Breast epithelium (tissue), 3 donors: Measurements from ENCODE around the gene AKAP8L.

ENCODE experiments used
- CTCF ChIP-seq, 3 donors: fragments of 450-650 bp; IDR thresholded peaks; one replicate each; pipeline ENCODE4 v1.5.1; 2016 to 2017; ENCODE audit warnings: antibody characterized with exemption in 3 of 3, mild to moderate bottlenecking in 3 of 3, moderate library complexity in 3 of 3
- POLR2A ChIP-seq: fragments of 450-650 bp; IDR thresholded peaks from one replicate; pipeline ENCODE4 v1.6.1; 2016; ENCODE audit warnings: antibody characterized with exemption, mild to moderate bottlenecking, moderate library complexity
- POLR2AphosphoS5 ChIP-seq, 3 donors: sonication (generic); formaldehyde crosslinking; IDR thresholded peaks; one replicate each; pipeline ENCODE4 v1.6.1; 2017; ENCODE audit warnings: antibody characterized with exemption in 3 of 3

- TF ChIP-seq CTCF (IDR thresholded peaks at IDR 0.05) (no peak), POLR2AphosphoS5 (IDR thresholded peaks at IDR 0.05) (no peak), POLR2A (no peak)
These were observed 25.9 kb upstream of the AKAP8L start for GRCh38 chr19:15444505-15445226.
